GM19397 (cell line): Measurements from ENCODE around the gene SHROOM1.
"Not testable (repeated sequence)": the region's sequence is repeated elsewhere in the genome, so short reads cannot be mapped to it uniquely, and the experiment has no call there.

Experiments used
- ATAC-seq: cut with Tn5 transposase; IDR thresholded peaks from one replicate; pipeline ENCODE4 v1.9.1; 2021; ENCODE audit warnings: mild to moderate bottlenecking, moderate library complexity; ENCODE audit not compliant: unreplicated experiment

SHROOM1 gene

DNA sequence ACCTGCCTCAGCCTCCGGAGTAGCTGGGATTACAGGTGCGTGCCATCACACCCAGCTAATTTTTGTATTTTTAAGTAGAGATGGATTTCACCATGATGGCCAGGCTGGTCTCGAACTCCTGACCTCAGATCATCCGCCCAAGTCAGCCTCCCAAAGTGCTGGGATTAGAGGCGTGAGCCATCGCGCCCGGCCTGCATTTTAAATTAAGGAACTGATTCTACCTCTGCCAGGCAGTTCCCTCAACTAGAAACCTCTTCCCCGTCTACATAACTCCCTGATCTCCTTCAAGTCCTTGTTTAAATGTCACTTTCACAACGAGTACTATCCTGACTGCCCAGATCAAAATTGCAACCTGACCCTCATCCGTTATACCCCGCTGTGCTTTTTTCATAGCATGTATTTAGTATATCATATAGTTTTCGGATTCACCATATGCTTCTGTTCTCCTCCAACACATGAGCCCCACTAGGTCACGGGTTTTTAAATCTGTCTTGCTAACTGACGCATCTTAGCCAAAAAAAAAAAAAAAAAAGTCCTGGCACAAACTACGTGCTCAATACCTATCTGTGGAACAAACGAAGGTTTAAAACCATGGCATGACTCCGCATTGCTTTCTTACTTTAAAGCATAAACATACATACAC lies 18.2 kb downstream of the SHROOM1 start:
- no peak for ATAC-seq

DNA sequence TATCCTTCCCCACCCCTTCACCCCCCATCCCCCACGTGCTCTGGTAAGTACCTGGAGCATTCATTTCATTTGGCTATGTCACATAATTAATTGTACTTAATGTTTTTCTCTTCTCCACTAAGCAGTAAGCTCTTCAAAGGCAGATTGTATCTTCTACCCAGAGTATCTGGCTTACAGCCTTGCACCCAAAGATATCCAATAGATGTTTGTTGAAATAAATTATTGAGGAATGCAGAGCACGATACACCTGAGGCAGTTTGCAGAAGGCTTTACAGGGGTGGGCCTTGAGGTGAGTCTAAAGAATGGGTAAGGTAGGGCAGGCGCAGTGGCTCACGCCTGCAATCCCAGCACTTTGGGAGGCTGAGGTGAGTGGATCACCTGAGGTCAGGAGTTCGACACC lies 19.8 kb downstream of the SHROOM1 start:
- no peak for ATAC-seq

- no peak for ATAC-seq
Measured at GRCh38 chr5:132808866-132809265, 21.6 kb downstream of the SHROOM1 start.

DNA sequence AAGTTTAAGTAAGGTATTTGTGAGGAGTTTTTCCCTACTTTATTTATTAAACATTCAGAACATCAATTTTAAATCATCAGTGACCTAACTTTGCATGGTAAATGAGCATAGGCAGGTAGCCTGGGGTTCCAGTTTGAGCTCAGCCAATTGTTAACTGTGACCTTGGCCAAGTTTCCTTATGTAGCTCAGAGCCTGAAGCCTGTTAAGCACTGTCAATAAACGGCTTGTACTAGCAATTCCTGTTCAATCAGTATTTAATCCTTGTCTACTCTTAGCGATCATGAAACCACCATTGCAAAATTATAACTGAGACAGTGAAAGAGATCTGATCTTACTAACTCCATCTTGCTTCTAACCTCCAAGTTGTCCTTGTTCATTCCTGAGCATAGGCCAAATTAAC lies 22.0 kb downstream of the SHROOM1 start:
- ATAC-seq = no peak

GRCh38 chr5:132807163-132807838 lies 23.1 kb downstream of the SHROOM1 start:
- ATAC-seq = no peak

GRCh38 chr5:132806804-132807162 lies 23.7 kb downstream of the SHROOM1 start:
- ATAC-seq = not testable (repeated sequence)

- ATAC-seq = not testable (repeated sequence)
Measured at GRCh38 chr5:132805872-132806271, 24.6 kb downstream of the SHROOM1 start.

GRCh38 chr5:132804219-132804618 lies 26.2 kb downstream of the SHROOM1 start:
- not testable (repeated sequence) for ATAC-seq

GRCh38 chr5:132802685-132803066 lies 27.8 kb downstream of the SHROOM1 start:
- not testable (repeated sequence) for ATAC-seq

- ATAC-seq = no peak
Measured at GRCh38 chr5:132802044-132802684, 28.3 kb downstream of the SHROOM1 start.

GRCh38 chr5:132800545-132800944 lies 29.9 kb downstream of the SHROOM1 start:
- no peak for ATAC-seq

DNA sequence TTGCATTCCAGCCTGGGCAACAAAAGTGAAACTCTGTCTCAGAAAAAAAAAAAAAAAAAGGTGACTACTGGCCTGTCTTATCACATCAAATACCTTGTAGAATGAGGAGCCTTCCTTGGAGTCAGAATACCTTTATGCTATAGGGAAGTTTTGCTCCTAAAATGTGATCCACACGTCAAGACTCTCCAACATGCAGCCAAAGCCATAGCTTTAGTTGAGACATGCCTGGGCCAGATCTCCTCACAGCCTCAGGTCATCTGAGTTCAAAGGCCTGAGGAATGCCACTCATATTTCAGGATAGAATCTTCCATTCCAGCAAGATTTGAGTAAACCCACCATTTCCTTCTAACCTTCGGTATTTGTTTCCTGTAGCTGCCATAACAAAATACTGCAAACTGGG lies 31.1 kb downstream of the SHROOM1 start:
- no peak for ATAC-seq

- ATAC-seq = no peak
Measured at GRCh38 chr5:132797651-132798050, 32.8 kb downstream of the SHROOM1 start.

DNA sequence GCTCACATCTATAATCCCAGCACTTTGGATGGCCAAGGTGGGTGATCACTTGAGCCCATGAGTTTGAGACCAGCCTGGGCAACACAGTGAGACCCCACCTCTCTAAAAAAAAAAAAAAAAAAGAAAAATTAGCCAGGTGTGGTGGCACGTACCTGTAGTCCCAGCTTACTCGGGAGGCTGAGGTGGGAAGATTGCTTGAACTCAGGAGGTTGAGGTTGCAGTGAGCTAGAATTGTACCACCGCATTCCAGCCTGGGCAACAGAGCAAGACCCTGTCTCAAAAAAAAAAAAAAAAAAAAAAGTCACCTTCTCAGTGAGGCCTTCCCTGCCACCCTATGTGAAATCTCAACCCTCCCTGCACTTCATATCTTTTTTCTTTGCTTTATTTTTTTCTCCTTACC lies 39.4 kb downstream of the SHROOM1 start:
- no peak for ATAC-seq

DNA sequence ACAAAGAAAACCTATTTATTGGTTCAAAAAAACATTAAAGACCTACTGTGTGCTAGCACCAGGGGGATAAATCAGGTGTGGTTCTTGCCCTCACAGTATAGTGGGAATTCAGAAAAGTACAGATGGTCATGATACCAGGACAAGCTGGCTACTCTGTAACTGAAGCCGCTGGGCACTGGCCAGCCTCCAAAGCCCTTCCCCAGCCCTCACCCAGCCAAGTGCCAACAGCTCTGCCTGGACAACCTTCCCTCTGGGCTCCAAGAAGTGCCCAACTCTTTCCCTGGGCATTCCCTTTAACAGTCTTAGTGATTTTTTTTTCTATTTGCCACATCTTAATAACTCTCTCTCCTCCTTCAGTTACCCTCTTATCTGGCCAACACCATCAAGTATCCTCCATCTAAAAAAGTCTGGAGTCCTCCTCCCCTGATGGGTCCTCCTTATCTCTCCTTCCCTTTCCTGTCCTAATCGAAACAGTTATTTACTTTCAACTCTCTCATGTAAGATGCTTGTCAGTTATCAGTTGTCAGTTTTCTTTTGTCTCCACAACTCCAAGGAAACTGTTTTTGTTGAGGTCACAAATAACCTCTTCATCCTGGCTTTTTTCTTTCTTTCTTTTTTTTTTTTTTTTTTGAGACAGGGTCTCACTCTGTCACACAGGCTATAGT lies 40.1 kb downstream of the SHROOM1 start:
- no peak for ATAC-seq

DNA sequence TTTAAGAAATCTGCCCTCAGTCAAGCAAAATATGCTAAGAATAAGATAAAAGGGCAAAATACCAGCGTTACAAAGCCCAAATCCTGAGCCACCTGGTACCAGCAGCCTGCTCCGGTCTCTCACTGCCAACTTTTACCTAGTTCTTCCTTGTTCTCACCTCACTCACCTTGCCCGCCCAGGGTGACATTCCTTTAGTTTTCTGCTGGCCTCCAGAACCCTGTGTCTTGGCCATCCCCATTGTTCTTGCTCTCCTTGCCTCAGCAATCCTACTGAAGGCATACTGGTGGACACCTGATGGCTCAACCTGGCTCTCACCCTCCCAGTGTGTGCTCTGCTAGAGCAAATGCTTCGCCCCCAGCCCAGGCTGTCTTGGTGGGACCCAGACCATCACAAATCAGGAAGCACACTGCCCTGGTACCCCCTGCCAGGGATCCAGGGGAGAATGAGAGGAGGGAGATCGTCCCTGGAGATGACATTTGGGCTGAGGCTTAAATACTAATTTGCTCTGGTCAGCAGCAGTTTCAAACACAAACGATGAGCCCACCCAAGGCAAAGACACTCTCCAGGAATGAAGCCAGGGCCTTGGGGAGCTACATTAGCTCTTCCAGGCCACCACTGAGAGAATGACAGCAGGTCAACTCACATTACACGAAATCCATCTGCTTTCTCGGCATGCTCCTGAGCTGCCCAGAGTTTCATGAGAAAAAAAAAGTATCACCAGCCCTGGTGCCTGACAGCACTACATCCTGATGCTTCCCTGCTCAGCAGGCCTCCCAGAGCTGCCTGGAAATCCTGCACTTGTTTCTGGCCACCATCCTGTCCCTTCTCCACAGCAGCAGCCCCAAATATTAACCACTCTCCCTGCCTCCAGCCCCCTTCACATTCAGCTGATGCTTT lies 41.2 kb downstream of the SHROOM1 start:
- ATAC-seq = no peak

- no peak for ATAC-seq
Measured at GRCh38 chr5:132788508-132788907, 41.9 kb downstream of the SHROOM1 start.

GRCh38 chr5:132787076-132787475 lies 43.4 kb downstream of the SHROOM1 start:
- no peak for ATAC-seq

GRCh38 chr5:132785864-132786263 lies 44.6 kb downstream of the SHROOM1 start:
- ATAC-seq = no peak

DNA sequence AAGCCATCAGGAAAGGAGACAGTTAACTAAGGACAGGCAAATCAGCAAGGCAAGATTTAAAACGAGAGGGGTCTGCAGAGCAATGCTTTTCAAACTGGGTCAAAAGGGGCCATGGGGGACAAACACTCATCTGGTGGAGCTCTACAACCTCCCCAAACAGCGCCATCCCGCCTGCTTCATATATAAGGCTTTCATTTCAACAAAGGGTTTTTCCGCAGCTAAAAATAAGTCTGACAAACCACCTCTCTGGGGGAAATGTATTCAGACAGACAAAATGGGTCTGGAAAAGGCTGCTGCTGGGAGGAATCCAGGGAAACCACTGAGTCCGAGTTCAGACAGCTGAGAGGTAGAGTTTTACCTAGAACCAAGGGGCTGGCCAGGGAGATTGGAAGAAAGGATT lies 45.1 kb downstream of the SHROOM1 start:
- no peak for ATAC-seq

- no peak for ATAC-seq
Measured at GRCh38 chr5:132782101-132782500, 48.3 kb downstream of the SHROOM1 start.
